Chondrocyte (in vitro differentiated cells): Measurements from ENCODE around the gene ABLIM3. TPM values are rescaled to one million over a fixed set of nuclear protein-coding genes. Genes with fewer than 3 reads are reported as not detected.

ENCODE experiments used
- DNase-seq: peaks from one replicate; pipeline ENCODE4 v3.0.0; 2021; ENCODE audit warnings: mixed read lengths, low spot score
- H3K27ac Mint-ChIP-seq: one replicate; pipeline ENCODE4 v1.8.0; 2021; ENCODE audit warnings: mild to moderate bottlenecking, moderate library complexity, mixed read lengths; ENCODE audit not compliant: unreplicated experiment
- H3K27me3 Mint-ChIP-seq: 2 replicates; pipeline ENCODE4 v1.8.0; 2021; ENCODE audit warnings: low read depth, mixed read lengths
- H3K36me3 Mint-ChIP-seq: 2 replicates; pipeline ENCODE4 v1.8.0; 2021; ENCODE audit warnings: low read depth, mixed read lengths
- H3K4me1 Mint-ChIP-seq: 2 replicates; pipeline ENCODE4 v1.8.0; 2021; ENCODE audit warnings: low read depth, mild to moderate bottlenecking, mixed read lengths
- H3K4me3 Mint-ChIP-seq: one replicate; pipeline ENCODE4 v1.8.0; 2021; ENCODE audit warnings: mild to moderate bottlenecking, moderate library complexity, mixed read lengths; ENCODE audit not compliant: unreplicated experiment
- H3K9me3 Mint-ChIP-seq: 2 replicates; pipeline ENCODE4 v1.8.0; 2021; ENCODE audit warnings: low read depth, mixed read lengths
- total RNA-seq: library from RNA; stranded (reverse); gene quantifications from 3 replicates; pipeline ENCODE4 v1.2.1, GENCODE V29; 2021
- TF ChIP-seq, protein P1 (sequence below): fragments of 200-600 bp; sonication (generic); IDR thresholded peaks from 2 replicates; pipeline ENCODE4 v1.5.0; 2021; ENCODE audit warnings: antibody characterized with exemption, mild to moderate bottlenecking, moderate library complexity

ABLIM3 gene
- total RNA-seq, 1 donor from 2014 or later: 15.4 TPM

DNA sequence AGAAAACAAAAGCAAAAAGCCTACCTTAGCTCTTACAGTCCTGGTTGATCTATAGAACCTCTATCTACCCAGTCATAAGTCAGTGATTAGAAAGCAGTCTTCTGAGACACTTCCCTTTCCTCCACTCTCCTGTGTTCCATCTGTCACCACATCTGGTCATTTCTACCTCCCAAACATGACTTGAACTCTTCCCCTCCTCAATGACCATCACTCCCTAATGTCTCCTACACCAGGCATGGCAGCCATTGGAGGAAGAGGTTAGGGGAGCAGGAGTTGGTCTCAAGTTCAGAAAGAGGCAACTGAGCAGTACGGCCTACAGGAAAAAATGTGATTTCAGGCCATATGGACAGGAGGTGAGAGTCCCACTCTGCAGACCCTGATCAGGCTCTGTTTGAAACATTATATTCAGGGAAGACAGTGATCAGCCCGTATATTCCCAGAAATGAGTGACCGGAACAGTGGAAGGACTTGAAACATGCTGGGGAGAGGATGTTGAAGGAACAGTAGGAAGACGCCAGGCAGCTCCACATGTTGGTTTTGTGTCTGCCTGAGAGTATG, 12.0 kb downstream of the ABLIM3 start:
- peaks cover 37% of the 10 kb centered on the region for H3K4me1 Mint-ChIP-seq
- TF ChIP-seq, protein P1, sequence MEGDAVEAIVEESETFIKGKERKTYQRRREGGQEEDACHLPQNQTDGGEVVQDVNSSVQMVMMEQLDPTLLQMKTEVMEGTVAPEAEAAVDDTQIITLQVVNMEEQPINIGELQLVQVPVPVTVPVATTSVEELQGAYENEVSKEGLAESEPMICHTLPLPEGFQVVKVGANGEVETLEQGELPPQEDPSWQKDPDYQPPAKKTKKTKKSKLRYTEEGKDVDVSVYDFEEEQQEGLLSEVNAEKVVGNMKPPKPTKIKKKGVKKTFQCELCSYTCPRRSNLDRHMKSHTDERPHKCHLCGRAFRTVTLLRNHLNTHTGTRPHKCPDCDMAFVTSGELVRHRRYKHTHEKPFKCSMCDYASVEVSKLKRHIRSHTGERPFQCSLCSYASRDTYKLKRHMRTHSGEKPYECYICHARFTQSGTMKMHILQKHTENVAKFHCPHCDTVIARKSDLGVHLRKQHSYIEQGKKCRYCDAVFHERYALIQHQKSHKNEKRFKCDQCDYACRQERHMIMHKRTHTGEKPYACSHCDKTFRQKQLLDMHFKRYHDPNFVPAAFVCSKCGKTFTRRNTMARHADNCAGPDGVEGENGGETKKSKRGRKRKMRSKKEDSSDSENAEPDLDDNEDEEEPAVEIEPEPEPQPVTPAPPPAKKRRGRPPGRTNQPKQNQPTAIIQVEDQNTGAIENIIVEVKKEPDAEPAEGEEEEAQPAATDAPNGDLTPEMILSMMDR: no peak
- H3K27me3 Mint-ChIP-seq: no peaks in the 10 kb centered on the region
- peak overlapping the region; percentile 97 for H3K27ac Mint-ChIP-seq
- no peak for DNase-seq
- H3K36me3 Mint-ChIP-seq: no peaks in the 10 kb centered on the region
- H3K4me3 Mint-ChIP-seq: no peak overlapping the region
- no peaks in the 10 kb centered on the region for H3K9me3 Mint-ChIP-seq

- Mint-ChIP-seq H3K27me3 (no peaks in the 10 kb centered on the region), H3K4me1 (peaks cover 37% of the 10 kb centered on the region), H3K36me3 (no peaks in the 10 kb centered on the region), H3K9me3 (no peaks in the 10 kb centered on the region), H3K27ac (peak overlapping the region; percentile 97), H3K4me3 (no peak overlapping the region)
- DNase-seq: no peak
- TF ChIP-seq, protein P1: peak; percentile 9
These were observed 12.7 kb downstream of the ABLIM3 start for GRCh38 chr5:149153751-149154610.

- TF ChIP-seq, protein P1: no peak
- H3K27ac Mint-ChIP-seq: peak overlapping the region; percentile 97
- no peak overlapping the region for H3K4me3 Mint-ChIP-seq
- H3K4me1 Mint-ChIP-seq: peaks cover 37% of the 10 kb centered on the region
- H3K9me3 Mint-ChIP-seq: no peaks in the 10 kb centered on the region
- H3K27me3 Mint-ChIP-seq: no peaks in the 10 kb centered on the region
- H3K36me3 Mint-ChIP-seq: no peaks in the 10 kb centered on the region
- no peak for DNase-seq
These were observed 13.4 kb downstream of the ABLIM3 start for GRCh38 chr5:149154650-149155049.

GRCh38 chr5:149156435-149157083, 15.3 kb downstream of the ABLIM3 start:
- H3K36me3 Mint-ChIP-seq: no peaks in the 10 kb centered on the region
- no peak overlapping the region for H3K27ac Mint-ChIP-seq
- TF ChIP-seq, protein P1: no peak
- H3K9me3 Mint-ChIP-seq: no peaks in the 10 kb centered on the region
- no peak overlapping the region for H3K4me3 Mint-ChIP-seq
- H3K4me1 Mint-ChIP-seq: peaks cover 37% of the 10 kb centered on the region
- DNase-seq: no peak
- H3K27me3 Mint-ChIP-seq: no peaks in the 10 kb centered on the region

- no peak for DNase-seq
- peaks cover 32% of the 10 kb centered on the region for H3K4me1 Mint-ChIP-seq
- TF ChIP-seq, protein P1: no peak
- H3K36me3 Mint-ChIP-seq: no peaks in the 10 kb centered on the region
- no peaks in the 10 kb centered on the region for H3K27me3 Mint-ChIP-seq
- no peak overlapping the region for H3K4me3 Mint-ChIP-seq
- no peaks in the 10 kb centered on the region for H3K9me3 Mint-ChIP-seq
- H3K27ac Mint-ChIP-seq: no peak overlapping the region
These were observed 16.0 kb downstream of the ABLIM3 start for GRCh38 chr5:149157330-149157729.
